ENCODE results near the gene AMACR. TPM values are rescaled to one million over a fixed set of nuclear protein-coding genes. Genes with fewer than 3 reads are reported as not detected.
A peak's percentile ranks its signal among the peaks of the same experiment; 100 is the strongest.

AMACR gene
- total RNA-seq, 1 donor, result 15.2 TPM

- Histone ChIP-seq H4K20me1 (ENCODE audit: insufficient read depth, low read length) (no peaks in the 10 kb centered on the region), H3K4me1 (ENCODE audit: insufficient read depth, low read length) (peaks cover 21% of the 10 kb centered on the region), H3K4me2 (ENCODE audit: insufficient read depth, low read length) (no peak overlapping the region), H2AFZ (ENCODE audit: low read length) (no peak overlapping the region), H3K4me3 (ENCODE audit: insufficient read depth, low read length) (no peak overlapping the region), H3K9me3 (ENCODE audit: low read depth, low read length) (no peaks in the 10 kb centered on the region), H3K27me3 (ENCODE audit: insufficient read depth, low read length) (no peaks in the 10 kb centered on the region), H3K79me2 (ENCODE audit: insufficient read depth, low read length) (no peaks in the 10 kb centered on the region), H3K36me3 (ENCODE audit: insufficient read depth, low read length) (no peaks in the 10 kb centered on the region), H3K27ac (ENCODE audit: low read depth, low read length) (no peak overlapping the region)
- TF ChIP-seq CTCF (IDR thresholded peaks at IDR 0.05; ENCODE audit: extremely low read depth, low read depth, low read length), result no peak
- DNase-seq (ENCODE audit: insufficient read length, low spot score, missing footprints), result no peak
These were observed 46.5 kb upstream of the AMACR start for GRCh38 chr5:34054400-34054729.

GRCh38 chr5:34053571-34054399 lies 45.9 kb upstream of the AMACR start:
- H3K79me2 ChIP-seq (ENCODE audit: insufficient read depth, low read length), result no peaks in the 10 kb centered on the region
- H4K20me1 ChIP-seq (ENCODE audit: insufficient read depth, low read length), result no peaks in the 10 kb centered on the region
- no peak for TF ChIP-seq CTCF (IDR thresholded peaks at IDR 0.05; ENCODE audit: extremely low read depth, low read depth, low read length)
- no peak overlapping the region for H3K4me3 ChIP-seq (ENCODE audit: insufficient read depth, low read length)
- peak overlapping the region; percentile 77 for H3K27ac ChIP-seq (ENCODE audit: low read depth, low read length)
- peak overlapping the region; percentile 64 for H2AFZ ChIP-seq (ENCODE audit: low read length)
- H3K4me1 ChIP-seq (ENCODE audit: insufficient read depth, low read length), result peaks cover 21% of the 10 kb centered on the region
- H3K27me3 ChIP-seq (ENCODE audit: insufficient read depth, low read length), result no peaks in the 10 kb centered on the region
- DNase-seq (ENCODE audit: insufficient read length, low spot score, missing footprints), result no peak
- no peaks in the 10 kb centered on the region for H3K9me3 ChIP-seq (ENCODE audit: low read depth, low read length)
- peak overlapping the region; percentile 65 for H3K4me2 ChIP-seq (ENCODE audit: insufficient read depth, low read length)
- no peaks in the 10 kb centered on the region for H3K36me3 ChIP-seq (ENCODE audit: insufficient read depth, low read length)

GRCh38 chr5:34053133-34053532 lies 45.3 kb upstream of the AMACR start:
- no peaks in the 10 kb centered on the region for H3K27me3 ChIP-seq (ENCODE audit: insufficient read depth, low read length)
- no peaks in the 10 kb centered on the region for H3K36me3 ChIP-seq (ENCODE audit: insufficient read depth, low read length)
- peak overlapping the region; percentile 77 for H3K27ac ChIP-seq (ENCODE audit: low read depth, low read length)
- peaks cover 21% of the 10 kb centered on the region for H3K4me1 ChIP-seq (ENCODE audit: insufficient read depth, low read length)
- peak; percentile 73 for DNase-seq (ENCODE audit: insufficient read length, low spot score, missing footprints)
- peak overlapping the region; percentile 64 for H2AFZ ChIP-seq (ENCODE audit: low read length)
- H3K79me2 ChIP-seq (ENCODE audit: insufficient read depth, low read length), result no peaks in the 10 kb centered on the region
- no peaks in the 10 kb centered on the region for H4K20me1 ChIP-seq (ENCODE audit: insufficient read depth, low read length)
- peak overlapping the region; percentile 65 for H3K4me2 ChIP-seq (ENCODE audit: insufficient read depth, low read length)
- no peak for TF ChIP-seq CTCF (IDR thresholded peaks at IDR 0.05; ENCODE audit: extremely low read depth, low read depth, low read length)
- H3K9me3 ChIP-seq (ENCODE audit: low read depth, low read length), result no peaks in the 10 kb centered on the region
- H3K4me3 ChIP-seq (ENCODE audit: insufficient read depth, low read length), result no peak overlapping the region

- H3K27ac ChIP-seq (ENCODE audit: low read depth, low read length), result no peak overlapping the region
- no peak overlapping the region for H3K4me2 ChIP-seq (ENCODE audit: insufficient read depth, low read length)
These were observed 43.6 kb upstream of the AMACR start for GRCh38 chr5:34051374-34051980.

More at GRCh38 chr5:34051374-34051980, 43.6 kb upstream of the AMACR start:
- Histone ChIP-seq H3K36me3 (ENCODE audit: insufficient read depth, low read length) (no peaks in the 10 kb centered on the region), H3K4me1 (ENCODE audit: insufficient read depth, low read length) (peaks cover 21% of the 10 kb centered on the region), H3K27me3 (ENCODE audit: insufficient read depth, low read length) (no peaks in the 10 kb centered on the region), H2AFZ (ENCODE audit: low read length) (no peak overlapping the region), H3K9me3 (ENCODE audit: low read depth, low read length) (no peaks in the 10 kb centered on the region), H3K79me2 (ENCODE audit: insufficient read depth, low read length) (no peaks in the 10 kb centered on the region), H3K4me3 (ENCODE audit: insufficient read depth, low read length) (no peak overlapping the region), H4K20me1 (ENCODE audit: insufficient read depth, low read length) (no peaks in the 10 kb centered on the region)
- no peak for TF ChIP-seq CTCF (IDR thresholded peaks at IDR 0.05; ENCODE audit: extremely low read depth, low read depth, low read length)
- DNase-seq (ENCODE audit: insufficient read length, low spot score, missing footprints), result no peak
